Kidney epithelial cell (primary cell): Measurements from ENCODE around the gene KCNK3. TPM values are rescaled to one million over a fixed set of nuclear protein-coding genes. Genes with fewer than 3 reads are reported as not detected.
A peak's percentile ranks its signal among the peaks of the same experiment; 100 is the strongest.
"Not testable (repeated sequence)": the region's sequence is repeated elsewhere in the genome, so short reads cannot be mapped to it uniquely, and the experiment has no call there.

Source experiments
- DNase-seq: peaks from one replicate; pipeline ENCODE4 v3.0.0-alpha.2; 2010; ENCODE audit warnings: low read depth
- H3K27me3 ChIP-seq: 2 replicates; pipeline ENCODE4 v1.6.0; 2011; ENCODE audit warnings: low read length; ENCODE audit not compliant: control insufficient read depth, insufficient read depth
- H3K36me3 ChIP-seq: 2 replicates; pipeline ENCODE4 v1.5.1; 2011; ENCODE audit warnings: low read length; ENCODE audit not compliant: control insufficient read depth, insufficient read depth
- H3K4me3 ChIP-seq: 2 replicates; pipeline ENCODE4 v1.5.1; 2011; ENCODE audit warnings: low read depth, mild to moderate bottlenecking, control low read depth, low read length
- total RNA-seq: library from RNA; depleted of rRNA; stranded (reverse); fragments of >200 nt; gene quantifications from 2 replicates; pipeline ENCODE4 v1.2.3, GENCODE V29; 2015
- TF ChIP-seq, protein P1 (sequence below): IDR thresholded peaks from 2 replicates; pipeline ENCODE4 v1.5.1; 2011; ENCODE audit warnings: mild to moderate bottlenecking, moderate library complexity, low read length, control low read depth, inconsistent platforms; ENCODE audit not compliant: insufficient read depth, poor library complexity, severe bottlenecking

Gene KCNK3
- total RNA-seq, 1 donor from 2014 or later: 13.9 TPM

DNA sequence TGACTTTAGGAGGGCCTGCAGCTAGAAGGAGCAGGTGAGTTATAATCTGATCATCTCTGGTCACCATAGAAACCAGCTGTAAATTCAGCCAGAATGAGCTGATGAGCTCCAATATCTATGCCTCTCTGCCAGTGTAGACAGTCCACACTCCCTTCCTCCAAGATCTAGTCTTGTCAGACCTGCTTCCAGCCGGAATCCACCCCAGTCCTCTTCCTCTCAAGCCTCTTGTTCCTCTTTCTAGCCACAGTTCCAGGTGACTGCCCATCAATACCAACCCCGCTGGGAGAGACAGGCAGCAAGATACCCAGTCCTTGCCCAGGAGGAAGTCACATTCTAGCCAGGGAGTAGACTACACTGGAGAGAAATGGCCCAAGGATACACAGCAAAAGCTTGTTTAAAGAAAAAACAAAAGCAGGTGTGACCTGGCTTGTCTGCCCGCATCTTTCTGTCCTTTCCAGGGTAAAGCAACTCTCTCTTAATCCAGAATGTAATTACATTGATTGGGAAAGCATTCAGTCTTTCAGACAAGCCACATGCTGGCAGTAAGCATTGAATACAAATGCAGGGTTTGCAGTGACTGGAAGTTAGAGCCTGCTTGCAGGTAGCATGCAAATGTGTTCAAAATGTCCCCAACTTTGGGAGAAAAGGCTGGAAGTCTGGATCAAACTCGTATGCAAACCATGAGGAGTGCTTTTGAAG, 62.6 kb downstream of the KCNK3 start:
- TF ChIP-seq, protein P1, sequence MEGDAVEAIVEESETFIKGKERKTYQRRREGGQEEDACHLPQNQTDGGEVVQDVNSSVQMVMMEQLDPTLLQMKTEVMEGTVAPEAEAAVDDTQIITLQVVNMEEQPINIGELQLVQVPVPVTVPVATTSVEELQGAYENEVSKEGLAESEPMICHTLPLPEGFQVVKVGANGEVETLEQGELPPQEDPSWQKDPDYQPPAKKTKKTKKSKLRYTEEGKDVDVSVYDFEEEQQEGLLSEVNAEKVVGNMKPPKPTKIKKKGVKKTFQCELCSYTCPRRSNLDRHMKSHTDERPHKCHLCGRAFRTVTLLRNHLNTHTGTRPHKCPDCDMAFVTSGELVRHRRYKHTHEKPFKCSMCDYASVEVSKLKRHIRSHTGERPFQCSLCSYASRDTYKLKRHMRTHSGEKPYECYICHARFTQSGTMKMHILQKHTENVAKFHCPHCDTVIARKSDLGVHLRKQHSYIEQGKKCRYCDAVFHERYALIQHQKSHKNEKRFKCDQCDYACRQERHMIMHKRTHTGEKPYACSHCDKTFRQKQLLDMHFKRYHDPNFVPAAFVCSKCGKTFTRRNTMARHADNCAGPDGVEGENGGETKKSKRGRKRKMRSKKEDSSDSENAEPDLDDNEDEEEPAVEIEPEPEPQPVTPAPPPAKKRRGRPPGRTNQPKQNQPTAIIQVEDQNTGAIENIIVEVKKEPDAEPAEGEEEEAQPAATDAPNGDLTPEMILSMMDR: no peak
- DNase-seq: no peak
- no peaks in the 10 kb centered on the region for H3K36me3 ChIP-seq
- no peak overlapping the region for H3K4me3 ChIP-seq
- H3K27me3 ChIP-seq: no peaks in the 10 kb centered on the region

DNA sequence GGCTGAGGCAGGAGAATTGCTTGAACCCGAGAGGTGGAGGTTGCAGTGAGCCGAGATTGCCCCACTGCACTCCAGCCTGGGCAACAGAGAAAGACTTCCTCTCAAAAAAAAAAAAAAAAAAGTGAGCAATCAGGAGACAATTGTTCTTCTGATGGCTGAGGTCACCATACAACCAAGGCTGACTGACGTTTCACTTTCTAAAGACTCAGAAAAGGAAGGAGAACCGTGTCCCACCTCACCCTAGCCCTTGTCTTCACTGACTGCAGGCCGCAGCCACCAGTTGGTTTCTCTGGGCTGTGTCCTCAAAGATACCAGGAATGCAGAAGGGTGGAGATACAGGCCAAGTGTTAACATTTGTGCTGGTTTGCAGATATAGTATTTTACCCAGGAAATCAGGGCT, 63.8 kb downstream of the KCNK3 start:
- H3K36me3 ChIP-seq: no peaks in the 10 kb centered on the region
- H3K4me3 ChIP-seq: no peak overlapping the region
- DNase-seq: no peak
- TF ChIP-seq, protein P1: no peak
- no peaks in the 10 kb centered on the region for H3K27me3 ChIP-seq

DNA sequence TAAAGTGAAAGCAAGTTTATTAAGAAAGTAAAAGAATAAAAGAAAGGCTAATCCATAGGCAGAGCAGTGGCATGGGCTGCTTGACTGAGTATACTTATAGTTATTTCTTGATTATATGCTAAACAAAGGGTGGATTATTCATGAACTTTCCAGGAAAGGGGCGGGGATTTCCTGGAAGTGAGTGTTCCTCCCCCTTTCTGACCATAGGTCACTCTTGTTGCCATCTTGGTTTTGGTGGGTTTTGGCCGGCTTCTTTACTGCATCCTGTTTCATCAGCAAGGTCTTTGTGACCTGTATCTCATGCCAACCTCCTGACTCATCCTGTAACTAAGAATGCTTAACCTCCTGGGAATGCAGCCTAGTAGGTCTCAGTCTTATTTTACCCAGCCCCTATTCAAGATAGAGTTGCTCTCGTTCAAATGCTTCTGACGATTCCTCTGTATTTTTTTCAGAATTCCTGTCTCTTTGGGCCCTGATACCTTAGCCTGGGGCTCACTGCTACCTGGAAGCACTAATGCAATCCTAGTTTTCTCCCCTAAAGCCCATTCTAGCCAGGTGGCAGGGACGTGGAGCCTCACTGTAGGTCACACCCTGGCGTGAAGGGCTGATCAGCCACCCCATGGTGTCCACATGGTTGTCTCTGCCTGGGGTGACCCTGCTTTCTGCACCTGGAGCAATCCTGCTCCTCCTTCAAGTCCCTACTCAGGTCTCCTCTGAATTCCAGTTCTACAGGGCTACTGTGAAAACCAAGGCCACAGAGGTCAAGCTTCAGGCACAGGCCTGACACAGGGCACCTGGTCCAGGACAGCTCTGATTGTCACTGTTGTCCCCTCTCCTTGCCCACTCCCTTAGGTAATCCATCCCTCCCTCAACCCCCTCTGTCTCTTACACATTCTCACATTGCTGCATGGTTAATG, 65.6 kb downstream of the KCNK3 start:
- Histone ChIP-seq H3K36me3 (no peaks in the 10 kb centered on the region), H3K4me3 (no peak overlapping the region), H3K27me3 (no peaks in the 10 kb centered on the region)
- TF ChIP-seq, protein P1: no peak
- peak; percentile 99 for DNase-seq

DNA sequence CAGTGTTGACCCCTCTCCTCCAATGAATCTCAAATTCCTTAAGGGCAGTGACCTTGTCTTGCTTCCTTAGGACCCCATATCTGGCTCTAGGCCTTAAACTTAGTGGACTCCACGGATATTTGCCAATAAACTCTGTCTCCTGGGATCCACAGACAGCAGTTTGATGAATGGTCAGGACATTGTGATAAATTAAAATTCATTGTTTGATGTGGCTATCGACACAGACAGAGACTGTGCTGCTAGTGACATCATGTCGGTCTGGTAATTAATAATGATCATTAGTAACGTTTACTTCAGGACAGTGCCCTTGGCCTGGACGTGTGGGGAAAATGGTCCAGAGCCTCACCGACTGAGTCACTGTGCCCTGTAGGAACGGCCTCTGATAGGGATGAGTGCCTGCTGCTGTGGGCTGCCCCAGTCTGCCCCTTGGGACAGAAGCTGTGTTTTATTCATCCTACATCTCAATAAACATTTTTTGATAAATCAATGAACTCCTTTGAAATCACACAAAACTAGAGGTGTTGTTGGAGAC, 66.3 kb downstream of the KCNK3 start:
- Histone ChIP-seq H3K4me3 (no peak overlapping the region), H3K36me3 (no peaks in the 10 kb centered on the region), H3K27me3 (no peaks in the 10 kb centered on the region)
- TF ChIP-seq, protein P1: no peak
- DNase-seq: no peak

DNA sequence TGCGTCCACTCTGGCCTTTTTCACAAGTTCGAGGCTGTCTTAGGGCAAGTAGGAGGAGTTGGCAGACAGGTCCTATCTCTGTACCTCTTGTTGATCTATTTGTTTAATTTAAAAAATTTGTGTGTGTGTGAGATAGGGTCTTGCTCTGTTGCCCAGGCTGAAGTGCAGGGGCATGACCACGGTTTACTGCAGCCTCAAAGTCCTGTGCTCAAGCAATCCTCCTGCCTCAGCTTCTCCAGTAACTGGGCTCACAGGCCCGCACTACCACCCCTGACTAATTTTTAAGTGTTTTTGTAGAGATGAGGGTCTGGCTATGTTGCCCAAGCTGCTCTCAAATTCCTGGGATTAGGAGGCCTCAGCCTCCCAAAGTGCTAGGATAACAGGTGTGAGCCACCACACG, 67.3 kb downstream of the KCNK3 start:
- Histone ChIP-seq H3K4me3 (no peak overlapping the region), H3K36me3 (no peaks in the 10 kb centered on the region), H3K27me3 (no peaks in the 10 kb centered on the region)
- TF ChIP-seq, protein P1: no peak
- no peak for DNase-seq

DNA sequence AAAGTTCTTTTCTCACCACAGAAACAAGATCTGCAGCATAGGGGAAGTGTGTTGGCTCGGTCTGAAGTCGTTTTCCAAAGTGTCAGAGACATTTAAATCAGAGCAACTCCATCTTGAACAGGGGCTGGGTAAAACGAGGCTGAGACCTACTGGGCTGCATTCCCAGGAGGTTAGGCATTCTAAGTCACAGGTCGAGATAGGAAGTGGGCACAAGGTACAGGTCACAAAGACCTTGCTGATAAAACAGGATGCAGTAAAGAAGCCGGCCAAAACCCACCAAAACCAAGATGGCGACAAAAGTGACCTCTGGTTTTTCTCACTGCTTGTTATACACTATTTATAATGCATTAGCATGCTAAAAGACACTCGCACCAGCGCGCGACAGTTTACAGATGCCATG, 68.5 kb downstream of the KCNK3 start:
- H3K36me3 ChIP-seq, H3K4me3 ChIP-seq, H3K27me3 ChIP-seq, DNase-seq: not testable (repeated sequence)
